GM19351 (cell line): ENCODE results near the gene ZFX.
A peak's percentile ranks its signal among the peaks of the same experiment; 100 is the strongest.
"Not testable (repeated sequence)": the region's sequence is repeated elsewhere in the genome, so short reads cannot be mapped to it uniquely, and the experiment has no call there.

Source experiments
- ATAC-seq: cut with Tn5 transposase; IDR thresholded peaks from one replicate; pipeline ENCODE4 v1.9.1; 2021; ENCODE audit warnings: mild to moderate bottlenecking, moderate library complexity; ENCODE audit not compliant: unreplicated experiment

The ZFX gene

DNA sequence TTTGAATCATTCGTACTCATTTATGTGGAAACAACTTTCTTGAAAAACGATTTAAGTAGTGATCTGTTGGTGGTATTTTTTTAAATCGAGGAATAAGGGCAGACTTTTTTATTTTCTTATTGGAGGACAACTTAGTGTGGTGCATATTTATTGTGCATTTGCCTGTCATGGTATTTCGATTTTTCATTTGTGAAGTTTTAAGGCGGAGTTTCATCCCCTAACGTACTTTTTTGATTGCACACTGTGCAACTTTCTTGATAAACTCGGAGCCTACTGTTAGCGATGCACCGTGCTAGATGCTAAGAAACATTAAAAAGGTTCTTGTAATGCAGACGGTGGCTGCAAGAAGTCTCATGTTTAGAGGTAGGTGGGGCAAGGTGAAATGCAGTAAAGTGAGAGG lies 1.4 kb downstream of the ZFX start:
- no peak for ATAC-seq

- ATAC-seq = no peak
These were observed 2.0 kb downstream of the ZFX start for GRCh38 chrX:24151513-24151912.

- no peak for ATAC-seq
These were observed 3.8 kb downstream of the ZFX start for GRCh38 chrX:24153178-24153795.

DNA sequence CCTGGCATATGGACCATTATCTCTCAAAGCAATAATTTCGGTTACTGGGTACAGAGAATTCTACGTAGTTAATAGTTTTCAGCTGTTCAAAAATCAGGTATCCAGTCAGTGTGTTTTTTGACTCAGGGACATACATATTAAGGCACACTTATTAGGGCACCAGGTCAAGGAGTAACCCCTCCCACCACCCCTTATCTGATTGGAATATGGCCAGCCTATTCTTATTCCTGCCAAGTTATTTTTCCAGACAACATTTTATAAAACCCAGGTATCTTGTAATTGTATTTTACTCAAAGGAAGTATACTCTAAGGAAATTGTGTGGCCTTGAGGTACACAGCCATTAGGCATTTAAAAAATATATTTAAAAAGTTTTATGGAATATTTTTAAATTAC lies 4.3 kb downstream of the ZFX start:
- ATAC-seq = no peak

- no peak for ATAC-seq
These were observed 5.0 kb downstream of the ZFX start for GRCh38 chrX:24154490-24155034.

DNA sequence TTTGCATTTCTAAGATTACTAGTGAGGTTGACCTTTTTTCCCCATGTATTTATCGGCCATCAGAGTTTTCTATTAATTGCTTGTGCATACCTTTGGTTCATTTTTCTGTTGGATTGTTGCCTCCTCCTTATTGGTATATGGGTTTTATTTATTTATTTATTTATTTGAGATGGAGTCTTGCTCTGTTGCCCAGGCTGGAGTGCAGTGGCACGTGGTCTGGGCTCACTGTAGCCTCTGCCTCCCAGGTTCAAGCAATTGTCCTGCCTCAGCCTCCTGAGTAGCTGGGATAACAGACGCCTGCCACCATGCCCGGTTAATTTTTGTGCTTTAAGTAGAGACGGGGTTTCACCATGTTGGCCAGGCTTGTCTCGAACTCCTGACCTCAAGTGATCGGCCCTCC lies 6.2 kb downstream of the ZFX start:
- not testable (repeated sequence) for ATAC-seq

DNA sequence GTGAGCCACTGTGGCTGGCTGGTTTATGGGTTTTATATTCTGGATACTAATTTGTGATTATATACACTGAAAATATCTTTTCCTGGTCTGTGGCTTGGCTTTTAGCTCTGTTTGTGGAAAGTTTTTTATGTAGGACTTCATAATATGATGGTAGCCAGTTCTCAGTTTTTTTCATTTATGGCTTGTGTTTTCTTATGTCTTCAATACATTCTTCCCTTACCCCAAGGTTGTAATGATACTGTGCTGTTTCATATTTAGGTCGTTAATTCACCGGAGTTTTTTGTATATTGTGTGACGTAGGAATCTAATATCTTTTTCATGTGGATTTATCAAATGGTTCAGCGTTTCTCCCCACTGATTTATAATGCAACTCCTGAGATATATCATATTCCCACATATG lies 6.6 kb downstream of the ZFX start:
- ATAC-seq = no peak

DNA sequence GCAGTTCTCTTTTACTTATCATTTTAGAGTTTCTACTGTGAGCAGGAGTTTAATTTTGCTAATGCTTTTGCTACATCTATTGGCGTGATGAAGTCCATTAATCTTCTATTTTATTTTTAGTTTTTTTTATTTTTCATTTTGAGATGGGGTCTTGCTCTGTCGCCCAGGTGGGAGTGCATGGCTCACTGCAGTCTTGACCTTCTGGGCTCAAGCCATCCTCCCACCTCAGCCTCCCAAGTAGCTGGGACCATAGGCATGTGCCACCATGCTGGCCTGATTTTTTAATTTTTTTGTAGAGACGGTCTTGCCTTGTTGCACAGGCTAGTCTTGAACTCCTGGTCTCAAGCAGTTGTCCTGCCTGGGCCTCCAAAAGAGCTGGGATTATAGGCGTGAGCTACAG lies 9.4 kb downstream of the ZFX start:
- no peak for ATAC-seq

DNA sequence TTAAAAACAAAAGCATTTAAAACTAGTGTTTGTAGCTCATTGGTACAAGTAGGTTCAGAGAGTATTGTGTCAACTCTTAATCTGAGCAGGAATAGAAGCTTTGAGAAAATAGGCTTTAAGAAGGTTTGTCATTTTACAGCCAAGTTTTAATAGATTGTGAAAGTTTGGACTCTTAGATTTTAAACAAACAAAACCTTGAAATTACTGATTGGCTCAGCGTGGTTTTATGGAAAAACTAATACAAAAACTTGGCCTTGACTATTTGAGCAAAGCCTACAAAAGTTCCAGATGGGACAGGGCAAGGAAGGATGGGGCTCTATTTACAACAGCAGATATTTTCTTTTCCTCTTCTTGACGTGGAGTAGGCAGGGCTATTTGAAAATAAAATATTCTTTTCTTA lies 16.5 kb downstream of the ZFX start:
- no peak for ATAC-seq

DNA sequence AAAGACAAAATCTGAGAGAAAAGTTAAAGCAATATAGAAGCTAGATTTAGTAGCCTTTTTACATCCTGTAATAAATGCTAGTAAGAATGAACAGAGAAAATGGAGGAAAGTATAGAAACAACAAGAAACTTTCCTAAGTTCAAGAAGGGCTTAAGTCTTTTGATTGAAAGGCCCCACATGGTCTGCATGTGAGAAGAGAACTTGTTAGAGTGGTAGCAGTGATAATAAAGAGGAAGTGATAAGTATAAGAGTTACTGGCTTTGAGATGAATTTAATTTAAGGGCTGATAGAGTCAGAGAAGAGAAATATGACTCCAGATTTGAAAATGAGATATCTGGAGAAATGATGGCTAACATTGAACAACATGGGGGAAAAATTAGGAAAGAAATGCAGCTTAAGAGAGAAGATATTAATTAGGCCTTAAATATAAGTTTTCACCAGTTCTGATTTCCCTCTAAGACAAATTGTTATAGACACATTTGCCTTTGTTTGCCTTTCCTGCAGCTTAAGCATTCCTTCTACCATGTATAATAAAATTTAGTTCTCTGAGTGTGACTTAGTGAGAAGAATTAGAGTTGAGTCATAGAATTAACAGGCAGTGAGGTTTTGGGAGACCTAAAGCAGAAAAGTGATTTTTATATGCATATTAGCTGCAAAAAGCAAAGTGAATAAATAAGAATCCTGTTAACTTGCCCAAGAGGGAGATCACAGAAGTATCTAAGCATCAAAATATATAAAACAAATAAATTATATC lies 18.4 kb downstream of the ZFX start:
- peak; percentile 48 for ATAC-seq

DNA sequence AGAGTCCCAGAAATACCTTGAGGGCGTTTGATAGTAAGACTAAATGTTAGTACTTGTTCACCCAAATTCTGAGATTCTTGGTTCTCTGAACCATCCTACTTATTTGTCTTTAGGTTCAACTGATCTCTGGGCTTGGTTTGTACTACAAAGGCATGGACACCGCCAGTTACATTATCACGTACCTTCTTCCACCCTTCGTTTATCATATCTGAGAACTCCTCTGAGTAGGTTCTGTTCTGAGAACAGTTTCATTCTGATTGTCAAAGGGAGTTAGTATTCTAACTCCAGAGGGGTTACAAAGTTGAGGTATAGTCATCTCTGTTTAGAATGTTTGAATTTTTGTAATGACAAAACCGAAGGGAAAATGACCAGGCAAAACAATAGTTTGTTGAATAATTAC lies 19.3 kb downstream of the ZFX start:
- ATAC-seq = peak; percentile 77

DNA sequence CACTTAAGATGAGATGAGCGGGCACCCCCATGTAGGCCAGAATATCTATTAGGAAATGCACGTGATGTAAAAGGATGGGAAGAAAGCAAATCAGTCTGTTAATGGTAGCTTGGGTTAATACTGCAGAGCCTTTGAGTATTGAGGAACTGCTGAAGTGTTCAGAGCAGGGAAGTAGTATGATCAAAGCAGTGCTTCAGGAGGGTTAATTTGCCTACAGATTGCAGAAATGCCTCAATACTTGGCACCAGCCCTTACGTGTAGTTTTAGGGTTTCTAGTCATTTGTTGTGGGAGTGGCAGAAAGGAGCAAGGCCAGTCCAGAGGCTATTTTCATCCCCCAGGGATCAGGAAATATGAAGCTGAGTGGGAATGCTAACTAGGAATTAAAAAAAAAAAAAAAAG lies 19.7 kb downstream of the ZFX start:
- ATAC-seq = peak; percentile 81

GRCh38 chrX:24173115-24173847 lies 23.8 kb downstream of the ZFX start:
- ATAC-seq = no peak

- ATAC-seq = no peak
These were observed 25.7 kb downstream of the ZFX start for GRCh38 chrX:24175276-24175675.

GRCh38 chrX:24178441-24178840 lies 28.9 kb downstream of the ZFX start:
- ATAC-seq = no peak

GRCh38 chrX:24184018-24184417 lies 34.5 kb downstream of the ZFX start:
- no peak for ATAC-seq

GRCh38 chrX:24186483-24186882 lies 37.0 kb downstream of the ZFX start:
- no peak for ATAC-seq

- no peak for ATAC-seq
These were observed 37.5 kb downstream of the ZFX start for GRCh38 chrX:24186986-24187385.

GRCh38 chrX:24189490-24189889 lies 40.0 kb downstream of the ZFX start:
- no peak for ATAC-seq

DNA sequence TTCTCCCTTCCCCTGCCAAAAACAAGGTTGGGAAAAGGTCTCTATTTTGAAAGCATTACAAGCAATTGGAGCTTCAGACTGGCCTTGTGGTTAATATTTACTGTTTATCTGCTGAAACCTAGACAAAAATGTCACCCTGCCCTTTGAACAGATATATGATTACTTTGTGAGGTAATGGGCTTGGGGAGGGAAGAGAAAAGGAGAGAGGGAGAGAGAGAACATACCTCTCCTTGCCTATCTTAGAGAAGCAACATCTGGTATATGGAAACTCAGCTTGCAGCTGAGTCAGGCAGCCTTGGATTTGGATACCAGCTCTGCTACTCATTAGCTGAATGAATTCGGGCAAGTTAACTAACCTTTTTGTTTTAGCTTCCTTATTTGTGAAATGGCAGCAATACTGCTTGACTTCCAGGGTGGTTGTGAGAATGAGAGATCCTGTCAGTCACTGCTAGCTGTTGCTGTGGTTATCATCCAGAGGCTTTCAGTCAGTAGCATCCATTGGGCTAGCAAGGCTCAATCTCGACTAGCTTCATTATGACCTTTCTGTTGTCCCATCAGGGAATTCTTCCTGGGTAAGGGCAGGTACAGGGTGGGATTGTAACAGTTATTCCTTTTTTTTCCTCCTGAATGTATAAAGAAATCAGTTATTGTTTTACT lies 41.1 kb downstream of the ZFX start:
- ATAC-seq = no peak

- no peak for ATAC-seq
These were observed 47.0 kb downstream of the ZFX start for GRCh38 chrX:24196509-24196908.
